SK-N-SH (cell line): ENCODE measurements around the gene ITGAL. TPM values are rescaled to one million over a fixed set of nuclear protein-coding genes. Genes with fewer than 3 reads are reported as not detected.
A peak's percentile ranks its signal among the peaks of the same experiment; 100 is the strongest.

Experiments used
- CTCF ChIA-PET: fragments of 300-600, 350-600 bp; formaldehyde crosslinking; extraction: SDS; loops from one replicate; lab custom pipeline; 2021; lab: Yijun Ruan, JAX
- POLR2A ChIA-PET: fragments of 350-600 bp; sonication (Branson Sonifier 250); formaldehyde crosslinking; extraction: SDS; loops from one replicate; lab custom pipeline; 2020; ENCODE audit warnings: antibody characterized with exemption, inconsistent platforms; lab: Yijun Ruan, JAX
- DNase-seq: peaks from one replicate; pipeline ENCODE4 v3.0.0; 2012
- H2AFZ ChIP-seq: fragments of 200-600 bp; sonication (generic); 2 replicates; pipeline ENCODE4 v1.8.1; 2016; ENCODE audit warnings: antibody characterized with exemption, mild to moderate bottlenecking, low read depth
- H3F3A ChIP-seq: fragments of 200-600 bp; sonication (generic); replicated peaks from 2 replicates; pipeline ENCODE3; 2016; ENCODE audit warnings: antibody characterized with exemption, mild to moderate bottlenecking; ENCODE audit not compliant: insufficient read depth
- H3K27ac ChIP-seq, 2 experiments: fragments of 200-500 bp in 1 of 2; fragments of 200-600 bp in 1 of 2; sonication (Bioruptor generic) in 1 of 2; sonication (generic), shearing (Covaris generic) in 1 of 2; 2 replicates each; pipeline versions ENCODE4 v1.5.1 to v1.6.1; 2014 to 2016; ENCODE audit warnings: low read depth in 2 of 2, inconsistent platforms in 1 of 2, low read length in 1 of 2, mild to moderate bottlenecking in 1 of 2, mixed read lengths in 1 of 2
- H3K27me3 ChIP-seq: fragments of 200-600 bp; sonication (generic), shearing (Covaris generic); 2 replicates; pipeline ENCODE4 v1.6.1; 2016; ENCODE audit warnings: mixed run types; ENCODE audit not compliant: insufficient read depth
- H3K36me3 ChIP-seq, 2 experiments: fragments of 200-500 bp in 1 of 2; fragments of 200-600 bp in 1 of 2; sonication (Bioruptor generic) in 1 of 2; sonication (generic) in 1 of 2; replicated peaks in 1 of 2; 2 replicates each; pipeline versions ENCODE3 to v1.5.1; 2014 to 2016; ENCODE audit warnings: low read length in 1 of 2, mild to moderate bottlenecking in 1 of 2; ENCODE audit not compliant: insufficient read depth in 2 of 2, control insufficient read depth in 1 of 2
- H3K4me1 ChIP-seq, 2 experiments: fragments of 200-500 bp in 1 of 2; fragments of 200-600 bp in 1 of 2; sonication (Bioruptor generic) in 1 of 2; sonication (generic), shearing (Covaris generic) in 1 of 2; 2 replicates each; pipeline versions ENCODE4 v1.5.1 to v1.6.1; 2014 to 2016; ENCODE audit warnings: low read depth in 1 of 2, low read length in 1 of 2, mixed run types in 1 of 2; ENCODE audit not compliant: insufficient read depth in 2 of 2, control insufficient read depth in 1 of 2
- H3K4me2 ChIP-seq: fragments of 200-600 bp; sonication (generic), shearing (Covaris generic); 2 replicates; pipeline ENCODE4 v1.6.1; 2017; ENCODE audit warnings: mixed run types
- H3K4me3 ChIP-seq, 2 experiments: fragments of 200-500 bp in 1 of 2; fragments of 200-600 bp in 1 of 2; sonication (Bioruptor generic) in 1 of 2; sonication (generic), shearing (Covaris generic) in 1 of 2; 2 replicates each; pipeline versions ENCODE4 v1.5.1 to v1.8.1; 2014 to 2016; ENCODE audit warnings: low read depth in 2 of 2, inconsistent platforms in 1 of 2, low read length in 1 of 2, mild to moderate bottlenecking in 1 of 2, mixed read lengths in 1 of 2, moderate library complexity in 1 of 2
- H3K79me2 ChIP-seq: fragments of 200-600 bp; sonication (generic); 2 replicates; pipeline ENCODE4 v1.8.1; 2017; ENCODE audit warnings: mild to moderate bottlenecking; ENCODE audit not compliant: insufficient read depth
- H3K9ac ChIP-seq: fragments of 200-600 bp; sonication (generic); 2 replicates; pipeline ENCODE4 v1.6.1; 2017; ENCODE audit warnings: mixed run types
- H3K9me2 ChIP-seq: fragments of 200-600 bp; sonication (generic); 2 replicates; pipeline ENCODE4 v1.6.1; 2017; ENCODE audit warnings: mixed run types
- H3K9me3 ChIP-seq: fragments of 200-600 bp; sonication (generic); 2 replicates; pipeline ENCODE4 v1.6.1; 2017; ENCODE audit warnings: mixed run types, mild to moderate bottlenecking, moderate library complexity
- H4K20me1 ChIP-seq: fragments of 200-600 bp; sonication (generic); 2 replicates; pipeline ENCODE4 v1.6.1; 2017; ENCODE audit warnings: mild to moderate bottlenecking, mixed run types; ENCODE audit not compliant: insufficient read depth
- CHD2 ChIP-seq: fragments of 150-350 bp; IDR thresholded peaks from 2 replicates; pipeline ENCODE4 v1.6.1; 2018; ENCODE audit warnings: low read length; ENCODE audit not compliant: partially characterized antibody
- CTCF ChIP-seq: fragments of 200-600 bp; sonication (generic); IDR thresholded peaks from 2 replicates; pipeline ENCODE4 v1.6.1; 2017; ENCODE audit warnings: antibody characterized with exemption, mild to moderate bottlenecking, moderate library complexity
- FOSL2 ChIP-seq: IDR thresholded peaks from 2 replicates; pipeline ENCODE4 v1.4.0; 2012; ENCODE audit warnings: low read depth, mild to moderate bottlenecking, moderate library complexity, borderline replicate concordance
- FOXM1 ChIP-seq: IDR thresholded peaks from 2 replicates; pipeline ENCODE4 v1.4.0; 2012; ENCODE audit warnings: low read depth, mild to moderate bottlenecking
- GATA2 ChIP-seq: sonication (generic); formaldehyde crosslinking; IDR thresholded peaks from 2 replicates; pipeline ENCODE4 v1.5.0; 2020; ENCODE audit warnings: mild to moderate bottlenecking, missing genetic modification reagents
- IRF3 ChIP-seq: fragments of 150-350 bp; IDR thresholded peaks from 2 replicates; pipeline ENCODE4 v1.6.1; 2016; ENCODE audit warnings: mild to moderate bottlenecking, low read depth, low read length
- JUND ChIP-seq: IDR thresholded peaks from 2 replicates; pipeline ENCODE4 v1.4.0; 2012
- MEF2A ChIP-seq: IDR thresholded peaks from 2 replicates; pipeline ENCODE4 v1.4.0; 2012; ENCODE audit warnings: low read depth, borderline replicate concordance
- MXI1 ChIP-seq: IDR thresholded peaks from 2 replicates; pipeline ENCODE4 v1.6.1; 2012; ENCODE audit warnings: mild to moderate bottlenecking, low read depth, low read length, improper control_type of control experiment
- NFIC ChIP-seq: IDR thresholded peaks from 2 replicates; pipeline ENCODE4 v1.4.0; 2012; ENCODE audit warnings: borderline replicate concordance
- RAD21 ChIP-seq: IDR thresholded peaks from 2 replicates; pipeline ENCODE4 v1.6.1; 2012; ENCODE audit warnings: mild to moderate bottlenecking, low read length
- RCOR1 ChIP-seq: fragments of 150-350 bp; IDR thresholded peaks from 2 replicates; pipeline ENCODE4 v1.6.1; 2017; ENCODE audit warnings: antibody characterized with exemption, low read length
- REST ChIP-seq: IDR thresholded peaks from 2 replicates; pipeline ENCODE4 v1.6.1; 2012; ENCODE audit warnings: mild to moderate bottlenecking, low read depth, low read length, moderate library complexity
- RFX5 ChIP-seq: IDR thresholded peaks from 2 replicates; pipeline ENCODE4 v1.6.1; 2012; ENCODE audit warnings: mild to moderate bottlenecking, improper control_type of control experiment, low read length
- TAF1 ChIP-seq: IDR thresholded peaks from 2 replicates; pipeline ENCODE4 v1.6.1; 2012; ENCODE audit warnings: low read depth, mild to moderate bottlenecking, low read length, moderate library complexity, borderline replicate concordance
- WGBS: methylation state at CpG from one replicate; pipeline ENCODE4 v1.1.6; 2017; ENCODE audit warnings: low lambda C conversion rate; 5-methylcytosine and 5-hydroxymethylcytosine counted together
- polyA plus RNA-seq, 3 experiments: library from polyadenylated mRNA; depleted of rRNA; stranded (reverse); fragments of >200 nt; gene quantifications; 2 replicates each; pipeline ENCODE4 v1.2.3, GENCODE V29; 2012

ITGAL gene
- polyA plus RNA-seq, 1 of the 3 experiments (the other 2 are of a cell fraction), result 0.12 TPM

GRCh38 chr16:30557707-30557956 is 85.1 kb downstream of the ITGAL start:
- peaks cover 0 to 6% of the 10 kb centered on the region in 2 experiments; a peak in 1 of 4 replicates for H3K4me1 ChIP-seq
- H3K9me2 ChIP-seq, result no peaks in the 10 kb centered on the region
- peak overlapping the region; percentile 75 to 91 for H3K4me3 ChIP-seq
- TF ChIP-seq REST (no peak), MXI1 (no peak), FOXM1 (no peak), FOSL2 (no peak), JUND (no peak), MEF2A (no peak), NFIC (no peak), GATA2 (CRISPR knock-in tag) (no peak), RCOR1 (no peak), TAF1 (no peak), CTCF (no peak), RFX5 (no peak), IRF3 (no peak), RAD21 (no peak), CHD2 (no peak)
- H3K9ac ChIP-seq, result peak overlapping the region; percentile 94
- no peaks in the 10 kb centered on the region for H4K20me1 ChIP-seq
- ChIA-PET POLR2A (interaction anchor here (0.6 to 3.8 kb wide), 7 partner anchors 10 to 131 kb away, joined by 3 to 47 read pairs (median 5); partner anchors contain the start of genes ZNF688 and ZNF747), CTCF (interaction anchor here (0.6 to 2.1 kb wide), 7 partner anchors 14 to 127 kb away, joined by 3 to 19 read pairs (median 5); partner anchors contain the start of gene DCTPP1)
- H3K27ac ChIP-seq, result peak overlapping the region; percentile 88 to 92
- H3K4me2 ChIP-seq, result peak overlapping the region; percentile 95
- 4% methylated on average over 6 of the region's 17 CpGs for WGBS
- H3K27me3 ChIP-seq, result no peaks in the 10 kb centered on the region
- H2AFZ ChIP-seq, result peak overlapping the region; percentile 92
- DNase-seq, result no peak
- H3K79me2 ChIP-seq, result peaks cover 26% of the 10 kb centered on the region
- peaks cover 7% of the 10 kb centered on the region for H3F3A ChIP-seq
- H3K36me3 ChIP-seq, result peaks cover 0 to 21% of the 10 kb centered on the region in 2 experiments
- H3K9me3 ChIP-seq, result no peaks in the 10 kb centered on the region
